Neural cell (in vitro differentiated cells): ENCODE measurements around the gene NDFIP1. TPM values are rescaled to one million over a fixed set of nuclear protein-coding genes. Genes with fewer than 3 reads are reported as not detected.

Experiments
- H2AFZ ChIP-seq: fragments of 200-600, 300-800 bp; sonication (generic), shearing (Covaris generic); 2 replicates; pipeline ENCODE4 v1.6.0; 2014; ENCODE audit warnings: low read depth, mild to moderate bottlenecking, antibody characterized with exemption, low read length, moderate library complexity
- H3F3A ChIP-seq: fragments of 200-600 bp; shearing (Covaris generic); 2 replicates; pipeline ENCODE4 v1.6.1; 2016; ENCODE audit warnings: mild to moderate bottlenecking, moderate library complexity, mixed read lengths, antibody characterized with exemption, low read length; ENCODE audit not compliant: insufficient read depth, poor library complexity, severe bottlenecking
- H3K27ac ChIP-seq: fragments of 200-600, 300-800 bp; sonication (generic), shearing (Covaris generic); 2 replicates; pipeline ENCODE4 v1.5.1; 2014; ENCODE audit warnings: mild to moderate bottlenecking, low read length, moderate library complexity
- H3K27me3 ChIP-seq: fragments of 300-800, 200-600 bp; sonication (generic), shearing (Covaris generic); 2 replicates; pipeline ENCODE4 v1.6.0; 2014; ENCODE audit warnings: mild to moderate bottlenecking, low read depth, low read length, moderate library complexity; ENCODE audit not compliant: insufficient read depth
- H3K36me3 ChIP-seq: fragments of 300-800, 200-600 bp; sonication (generic), shearing (Covaris generic); 2 replicates; pipeline ENCODE4 v1.5.1; 2014; ENCODE audit warnings: mild to moderate bottlenecking, antibody characterized with exemption, low read length, moderate library complexity; ENCODE audit not compliant: insufficient read depth
- H3K4me2 ChIP-seq: fragments of 300-800, 200-600 bp; sonication (generic), shearing (Covaris generic); 2 replicates; pipeline ENCODE4 v1.6.0; 2014; ENCODE audit warnings: mild to moderate bottlenecking, low read length
- H3K4me3 ChIP-seq: fragments of 300-800, 200-600 bp; sonication (generic), shearing (Covaris generic); 2 replicates; pipeline ENCODE4 v1.5.1; 2014; ENCODE audit warnings: mild to moderate bottlenecking, low read length, moderate library complexity
- H3K79me2 ChIP-seq: fragments of 200-600 bp; shearing (Covaris generic); replicated peaks from 2 replicates; pipeline ENCODE4 v1.6.0; 2014; ENCODE audit warnings: mild to moderate bottlenecking, low read length, moderate library complexity; ENCODE audit not compliant: insufficient read depth
- H3K9ac ChIP-seq: fragments of 300-800, 200-600 bp; sonication (generic), shearing (Covaris generic); 2 replicates; pipeline ENCODE4 v1.6.1; 2016; ENCODE audit warnings: mild to moderate bottlenecking, low read length, mixed read lengths
- H3K9me2 ChIP-seq: fragments of 200-600 bp; shearing (Covaris generic); 2 replicates; pipeline ENCODE4 v1.6.1; 2016; ENCODE audit warnings: mild to moderate bottlenecking, low read length, mixed read lengths; ENCODE audit not compliant: insufficient read depth
- H3K9me3 ChIP-seq: fragments of 200-600, 300-800 bp; sonication (generic), shearing (Covaris generic); 2 replicates; pipeline ENCODE4 v1.6.1; 2016; ENCODE audit warnings: mild to moderate bottlenecking, mixed run types, low read length, moderate library complexity, mixed read lengths
- H4K20me1 ChIP-seq: fragments of 200-600 bp; shearing (Covaris generic); 2 replicates; pipeline ENCODE4 v1.6.1; 2016; ENCODE audit warnings: mild to moderate bottlenecking, mixed run types; ENCODE audit not compliant: insufficient read depth
- CTCF ChIP-seq: fragments of 450-650 bp; IDR thresholded peaks from 2 replicates; pipeline ENCODE4 v1.5.1; 2014; ENCODE audit warnings: antibody characterized with exemption, mild to moderate bottlenecking, moderate library complexity; ENCODE audit not compliant: poor library complexity, severe bottlenecking
- EP300 ChIP-seq: fragments of 450-650 bp; conservative IDR thresholded peaks from 2 replicates; pipeline ENCODE4 v1.6.1; 2014; ENCODE audit warnings: antibody characterized with exemption, mild to moderate bottlenecking, moderate library complexity; ENCODE audit not compliant: poor library complexity, severe bottlenecking
- MXI1 ChIP-seq: fragments of 450-650 bp; conservative IDR thresholded peaks from 2 replicates; pipeline ENCODE4 v1.6.1; 2014; ENCODE audit warnings: antibody characterized with exemption, mild to moderate bottlenecking; ENCODE audit not compliant: poor library complexity, severe bottlenecking
- POLR2AphosphoS5 ChIP-seq: IDR thresholded peaks from 2 replicates; pipeline ENCODE4 v1.6.1; 2012
- RAD21 ChIP-seq: fragments of 450-650 bp; conservative IDR thresholded peaks from 2 replicates; pipeline ENCODE4 v1.6.1; 2014; ENCODE audit warnings: antibody characterized with exemption, mild to moderate bottlenecking, moderate library complexity
- TAF1 ChIP-seq: IDR thresholded peaks from 2 replicates; pipeline ENCODE4 v1.6.1; 2012; ENCODE audit warnings: low read depth
- polyA plus RNA-seq: library from polyadenylated mRNA; depleted of rRNA; stranded (reverse); fragments of >200 nt; gene quantifications from 2 replicates; pipeline ENCODE4 v1.2.3, GENCODE V29; 2014

NDFIP1 gene
- polyA plus RNA-seq, 1 donor from 2014 or later = 99.7 TPM

- Histone ChIP-seq H3K4me2 (peak overlapping the region; percentile 99), H3K27me3 (no peaks in the 10 kb centered on the region), H3K79me2 (peaks cover 67% of the 10 kb centered on the region), H3K9me2 (no peaks in the 10 kb centered on the region), H3F3A (peaks cover 5% of the 10 kb centered on the region), H2AFZ (no peak overlapping the region), H3K36me3 (no peaks in the 10 kb centered on the region), H3K9me3 (peaks cover 4% of the 10 kb centered on the region), H3K4me3 (peak overlapping the region; percentile 77), H4K20me1 (no peaks in the 10 kb centered on the region), H3K9ac (peak overlapping the region; percentile 89), H3K27ac (peak overlapping the region; percentile 92)
- TF ChIP-seq POLR2AphosphoS5 (no peak), MXI1 (peak; percentile 89)
Observed at GRCh38 chr5:142110988-142111687, 2.6 kb downstream of the NDFIP1 start.

- Histone ChIP-seq H3K4me3 (no peak overlapping the region), H3K79me2 (peaks cover 95% of the 10 kb centered on the region), H3K9ac (no peak overlapping the region), H3K27me3 (no peaks in the 10 kb centered on the region), H3K4me2 (no peak overlapping the region), H3K27ac (no peak overlapping the region), H4K20me1 (no peaks in the 10 kb centered on the region), H3F3A (no peaks in the 10 kb centered on the region), H2AFZ (no peak overlapping the region), H3K36me3 (no peaks in the 10 kb centered on the region), H3K9me3 (peaks cover 4% of the 10 kb centered on the region), H3K9me2 (no peaks in the 10 kb centered on the region)
- TF ChIP-seq CTCF = no peak
- TF ChIP-seq TAF1 = no peak
- TF ChIP-seq MXI1 = no peak
- no peak for TF ChIP-seq POLR2AphosphoS5
- TF ChIP-seq EP300 = no peak
- no peak for TF ChIP-seq RAD21
Observed at GRCh38 chr5:142114687-142115086, 6.1 kb downstream of the NDFIP1 start.

GRCh38 chr5:142115937-142116614 is 7.5 kb downstream of the NDFIP1 start:
- H3K27me3 ChIP-seq = no peaks in the 10 kb centered on the region
- no peak overlapping the region for H3K4me2 ChIP-seq
- H3K9me2 ChIP-seq = no peaks in the 10 kb centered on the region
- peaks cover 4% of the 10 kb centered on the region for H3K9me3 ChIP-seq
- no peaks in the 10 kb centered on the region for H4K20me1 ChIP-seq
- TF ChIP-seq POLR2AphosphoS5 = no peak
- no peak for TF ChIP-seq TAF1
- TF ChIP-seq MXI1 = no peak
- no peaks in the 10 kb centered on the region for H3F3A ChIP-seq
- H3K4me3 ChIP-seq = no peak overlapping the region
- peaks cover 90% of the 10 kb centered on the region for H3K79me2 ChIP-seq
- H3K9ac ChIP-seq = no peak overlapping the region
- no peak overlapping the region for H3K27ac ChIP-seq
- no peak overlapping the region for H2AFZ ChIP-seq
- H3K36me3 ChIP-seq = no peaks in the 10 kb centered on the region
